Measurements from ENCODE around the gene ARHGEF17. TPM values are rescaled to one million over a fixed set of nuclear protein-coding genes. Genes with fewer than 3 reads are reported as not detected.

Gene ARHGEF17, protein sequence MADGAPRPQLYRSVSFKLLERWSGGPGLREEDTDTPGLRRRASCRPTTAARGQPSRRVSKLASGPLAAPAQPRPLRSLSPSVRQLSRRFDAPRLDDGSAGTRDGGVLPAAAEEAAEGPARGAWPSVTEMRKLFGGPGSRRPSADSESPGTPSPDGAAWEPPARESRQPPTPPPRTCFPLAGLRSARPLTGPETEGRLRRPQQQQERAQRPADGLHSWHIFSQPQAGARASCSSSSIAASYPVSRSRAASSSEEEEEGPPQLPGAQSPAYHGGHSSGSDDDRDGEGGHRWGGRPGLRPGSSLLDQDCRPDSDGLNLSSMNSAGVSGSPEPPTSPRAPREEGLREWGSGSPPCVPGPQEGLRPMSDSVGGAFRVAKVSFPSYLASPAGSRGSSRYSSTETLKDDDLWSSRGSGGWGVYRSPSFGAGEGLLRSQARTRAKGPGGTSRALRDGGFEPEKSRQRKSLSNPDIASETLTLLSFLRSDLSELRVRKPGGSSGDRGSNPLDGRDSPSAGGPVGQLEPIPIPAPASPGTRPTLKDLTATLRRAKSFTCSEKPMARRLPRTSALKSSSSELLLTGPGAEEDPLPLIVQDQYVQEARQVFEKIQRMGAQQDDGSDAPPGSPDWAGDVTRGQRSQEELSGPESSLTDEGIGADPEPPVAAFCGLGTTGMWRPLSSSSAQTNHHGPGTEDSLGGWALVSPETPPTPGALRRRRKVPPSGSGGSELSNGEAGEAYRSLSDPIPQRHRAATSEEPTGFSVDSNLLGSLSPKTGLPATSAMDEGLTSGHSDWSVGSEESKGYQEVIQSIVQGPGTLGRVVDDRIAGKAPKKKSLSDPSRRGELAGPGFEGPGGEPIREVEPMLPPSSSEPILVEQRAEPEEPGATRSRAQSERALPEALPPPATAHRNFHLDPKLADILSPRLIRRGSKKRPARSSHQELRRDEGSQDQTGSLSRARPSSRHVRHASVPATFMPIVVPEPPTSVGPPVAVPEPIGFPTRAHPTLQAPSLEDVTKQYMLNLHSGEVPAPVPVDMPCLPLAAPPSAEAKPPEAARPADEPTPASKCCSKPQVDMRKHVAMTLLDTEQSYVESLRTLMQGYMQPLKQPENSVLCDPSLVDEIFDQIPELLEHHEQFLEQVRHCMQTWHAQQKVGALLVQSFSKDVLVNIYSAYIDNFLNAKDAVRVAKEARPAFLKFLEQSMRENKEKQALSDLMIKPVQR (N-terminal part only)
- total RNA-seq (23.8 TPM), polyA plus RNA-seq (ENCODE audit: insufficient read depth in 1 of 8, insufficient read length in 8 of 8, low replicate concordance in 1 of 8) (10 to 100 TPM; 39.1 to 64.4 (median 50.8) TPM)
- long read RNA-seq, donor 1, partial matches to known transcripts: 0 of 1 reads
- long read RNA-seq, donor 1, other reads (novel, unspliced or antisense): 0 of 1 reads
- long read RNA-seq, donor 2: 0 reads
- long read RNA-seq, donor 3, full-length matches to known transcripts: 3 of 14 reads
- long read RNA-seq, donor 3, partial matches to known transcripts: 11 of 14 reads
- long read RNA-seq, donor 3, other reads (novel, unspliced or antisense): 0 of 14 reads
- long read RNA-seq, donor 4, full-length matches to known transcripts: 3 of 3 reads
- long read RNA-seq, donor 4, partial matches to known transcripts: 0 of 3 reads
- long read RNA-seq, donor 4, other reads (novel, unspliced or antisense): 0 of 3 reads
- long read RNA-seq, donor 5, full-length matches to known transcripts: 4 of 9 reads
- long read RNA-seq, donor 5, partial matches to known transcripts: 5 of 9 reads
- long read RNA-seq, donor 5, other reads (novel, unspliced or antisense): 0 of 9 reads
- long read RNA-seq, donor 6, full-length matches to known transcripts: 8 of 13 reads
- long read RNA-seq, donor 6, partial matches to known transcripts: 5 of 13 reads
- long read RNA-seq, donor 6, other reads (novel, unspliced or antisense): 0 of 13 reads
- long read RNA-seq, donor 7, full-length matches to known transcripts: 1 of 14 reads
- long read RNA-seq, donor 7, partial matches to known transcripts: 13 of 14 reads
- long read RNA-seq, donor 7, other reads (novel, unspliced or antisense): 0 of 14 reads
- long read RNA-seq, donor 8: 0 reads
- long read RNA-seq, donor 9, partial matches to known transcripts: 0 of 1 reads
- long read RNA-seq, donor 9, other reads (novel, unspliced or antisense): 0 of 1 reads
- long read RNA-seq, donor 10, full-length matches to known transcripts: 3 of 21 reads
- long read RNA-seq, donor 10, partial matches to known transcripts: 18 of 21 reads
- long read RNA-seq, donor 10, other reads (novel, unspliced or antisense): 0 of 21 reads
- long read RNA-seq, donor 11, partial matches to known transcripts: 0 of 2 reads
- long read RNA-seq, donor 11, other reads (novel, unspliced or antisense): 0 of 2 reads

DNA sequence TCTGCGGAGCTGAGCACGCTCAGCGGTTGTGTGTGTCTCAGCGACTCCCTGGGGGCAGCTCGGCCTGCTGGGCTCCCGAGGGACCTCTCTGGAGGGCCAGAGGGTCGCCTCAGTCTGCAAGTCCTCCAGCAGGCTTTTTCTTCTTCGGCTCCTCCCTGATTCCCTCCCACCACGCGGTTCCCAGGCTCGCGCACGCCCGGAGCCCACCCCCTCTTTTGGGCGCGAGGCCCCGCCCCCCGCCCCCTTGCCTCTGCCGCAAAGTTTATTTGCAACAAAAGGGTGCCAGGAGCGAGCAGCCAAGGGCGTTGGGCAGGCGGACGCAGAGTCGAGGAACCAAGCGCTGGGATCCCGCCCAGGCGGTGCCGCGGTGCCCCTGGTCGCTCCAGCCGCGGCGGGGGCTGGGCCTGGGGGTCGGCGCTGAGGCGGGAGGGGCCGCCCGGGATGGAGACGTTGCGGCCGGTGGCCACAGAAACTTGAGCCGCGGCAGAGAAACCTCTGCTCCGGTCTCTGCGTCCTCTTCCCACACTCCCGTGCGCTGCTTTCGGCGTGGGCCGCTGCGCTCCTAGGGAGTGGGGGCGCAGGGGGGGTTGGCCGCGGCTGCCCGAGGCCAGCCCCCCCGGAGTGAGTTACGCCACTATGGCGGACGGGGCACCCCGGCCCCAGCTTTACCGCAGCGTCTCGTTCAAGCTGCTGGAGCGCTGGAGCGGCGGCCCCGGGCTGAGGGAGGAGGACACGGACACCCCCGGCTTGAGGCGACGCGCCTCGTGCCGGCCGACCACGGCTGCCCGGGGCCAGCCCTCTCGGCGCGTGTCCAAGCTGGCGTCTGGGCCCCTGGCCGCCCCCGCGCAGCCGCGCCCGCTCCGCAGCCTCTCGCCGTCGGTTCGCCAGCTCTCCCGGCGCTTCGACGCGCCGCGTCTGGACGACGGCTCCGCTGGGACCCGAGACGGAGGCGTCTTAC, at the start of gene ARHGEF17:
TSS of gene ARHGEF17 (plus strand) at position 274 of the 958 bp plus-strand sequence. CDS start at position 637, 363 bp downstream.
- WGBS (ENCODE audit: insufficient coverage): under 1% methylated on average over 104 of the region's 105 CpGs
- DNase-seq: peak; percentile 95
- Histone ChIP-seq H3K9me3 (replicated peaks; ENCODE audit: control insufficient read depth, low read depth, low read length) (no peaks in the 10 kb centered on the region), H3K27me3 (ENCODE audit: control insufficient read depth, insufficient read depth, low read length) (no peaks in the 10 kb centered on the region), H3K36me3 (ENCODE audit: control insufficient read depth, insufficient read depth, low read length) (peaks cover 24% of the 10 kb centered on the region), H3K4me3 (ENCODE audit: low read length) (peak within 1 kb of the TSS; percentile 87), H3K4me1 (ENCODE audit: control insufficient read depth, insufficient read depth, low read length) (peaks cover 49% of the 10 kb centered on the region), H3K27ac (ENCODE audit: low read length) (peak within 1 kb of the TSS; percentile 98)

DNA sequence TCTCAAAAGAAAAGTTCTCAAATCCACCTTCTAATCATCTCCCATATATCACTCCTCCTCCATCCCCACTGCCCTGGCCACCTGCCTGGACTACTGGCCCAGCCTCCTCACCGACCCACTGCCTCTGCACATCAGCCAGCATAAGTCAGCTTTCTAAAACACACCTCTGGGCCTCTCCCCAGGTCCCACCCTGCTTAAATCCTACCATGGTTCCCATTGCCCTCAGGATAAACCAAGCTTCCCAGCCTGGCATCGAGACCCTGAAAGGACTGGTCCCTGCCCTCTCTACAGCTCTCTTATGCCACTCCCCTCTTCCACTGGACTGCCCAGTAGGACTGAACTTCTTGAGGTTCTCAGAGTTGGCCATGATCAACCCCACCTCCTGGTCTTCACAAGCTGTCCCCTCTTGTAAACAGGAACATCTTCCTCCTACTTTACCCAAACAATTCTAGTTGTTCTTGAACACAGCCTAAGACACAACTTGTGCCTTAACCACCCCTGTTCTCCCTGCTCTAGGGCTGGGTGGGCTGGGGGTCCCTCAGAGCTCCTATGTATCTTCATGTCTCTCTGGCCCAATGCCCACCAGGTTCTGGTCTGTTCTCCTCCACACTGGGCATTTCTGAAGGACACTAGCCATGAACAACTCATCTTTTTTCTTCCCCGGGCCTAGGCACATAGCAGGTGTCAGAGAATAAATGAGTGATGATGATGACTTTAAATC, 48.5 kb upstream of the ARHGEF17 start:
- DNase-seq: no peak
- no peaks in the 10 kb centered on the region for H3K36me3 ChIP-seq (ENCODE audit: control insufficient read depth, insufficient read depth, low read length)
- H3K9me3 ChIP-seq (replicated peaks; ENCODE audit: control insufficient read depth, low read depth, low read length): no peaks in the 10 kb centered on the region
- WGBS (ENCODE audit: insufficient coverage): 72% methylated on average over 2 of the region's 3 CpGs
- no peak overlapping the region for H3K4me3 ChIP-seq (ENCODE audit: low read length)
- no peak overlapping the region for H3K27ac ChIP-seq (ENCODE audit: low read length)
- peaks cover 20% of the 10 kb centered on the region for H3K4me1 ChIP-seq (ENCODE audit: control insufficient read depth, insufficient read depth, low read length)
- peaks cover 5% of the 10 kb centered on the region for H3K27me3 ChIP-seq (ENCODE audit: control insufficient read depth, insufficient read depth, low read length)

DNA sequence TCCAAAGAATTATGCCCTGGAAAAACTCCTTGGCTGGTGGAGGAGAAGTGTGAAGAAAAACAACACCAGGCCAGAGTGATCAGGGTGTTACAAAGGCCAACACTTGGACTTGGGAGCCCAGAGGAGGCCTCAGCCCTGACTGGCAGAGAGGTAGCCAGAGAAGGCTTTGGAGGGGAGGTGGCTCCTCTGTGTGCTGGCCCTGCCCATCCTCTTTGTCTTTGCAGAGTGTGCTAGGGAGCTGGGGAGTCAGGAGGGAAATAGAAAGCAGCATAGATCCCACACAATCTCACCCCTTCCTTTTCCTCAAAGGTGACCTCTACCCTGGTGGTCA, 48.0 kb upstream of the ARHGEF17 start:
- Histone ChIP-seq H3K27ac (ENCODE audit: low read length) (no peak overlapping the region), H3K9me3 (replicated peaks; ENCODE audit: control insufficient read depth, low read depth, low read length) (no peaks in the 10 kb centered on the region)

DNA sequence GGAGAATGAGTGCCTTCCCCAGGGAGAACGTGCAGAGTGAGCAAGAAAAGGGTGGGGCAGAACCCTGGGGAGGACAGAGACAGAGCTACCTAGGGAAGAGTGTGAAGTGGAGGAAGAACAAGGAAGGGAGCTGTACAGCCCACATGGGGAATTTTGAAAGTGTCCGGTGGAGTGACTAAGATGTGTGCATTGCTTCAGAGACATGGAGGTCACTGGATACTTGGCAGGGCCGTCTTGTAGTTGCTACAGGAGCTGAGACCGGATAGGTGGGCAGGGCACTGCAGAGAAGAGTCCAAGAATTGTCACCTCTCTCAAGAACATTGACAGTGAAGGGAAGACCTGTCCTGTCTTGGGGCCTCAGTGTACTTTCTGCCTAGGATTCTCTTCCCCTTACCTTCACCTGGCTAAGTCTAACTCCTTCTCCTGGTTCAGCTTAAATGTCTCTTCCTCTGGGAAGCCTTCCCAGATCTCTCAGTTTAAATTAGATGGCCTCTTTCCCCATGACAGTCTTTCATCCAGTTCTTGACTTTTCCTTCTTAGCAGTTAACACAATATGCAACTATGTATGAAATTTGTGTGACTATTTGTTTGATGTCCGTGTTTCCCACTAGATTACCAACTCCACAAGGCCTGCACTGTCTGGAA, 45.1 kb upstream of the ARHGEF17 start:
- H3K27ac ChIP-seq (ENCODE audit: low read length): no peak overlapping the region
- H3K4me3 ChIP-seq (ENCODE audit: low read length): no peak overlapping the region
- WGBS (ENCODE audit: insufficient coverage): 70% methylated on average over 4 of the region's 5 CpGs
- peaks cover 41% of the 10 kb centered on the region for H3K4me1 ChIP-seq (ENCODE audit: control insufficient read depth, insufficient read depth, low read length)
- no peaks in the 10 kb centered on the region for H3K36me3 ChIP-seq (ENCODE audit: control insufficient read depth, insufficient read depth, low read length)
- H3K9me3 ChIP-seq (replicated peaks; ENCODE audit: control insufficient read depth, low read depth, low read length): no peaks in the 10 kb centered on the region
- peaks cover 11% of the 10 kb centered on the region for H3K27me3 ChIP-seq (ENCODE audit: control insufficient read depth, insufficient read depth, low read length)
- DNase-seq: no peak

More for the DNA sequence above, 48.0 kb upstream of the ARHGEF17 start:
- Histone ChIP-seq H3K4me3 (ENCODE audit: low read length) (no peak overlapping the region), H3K36me3 (ENCODE audit: control insufficient read depth, insufficient read depth, low read length) (no peaks in the 10 kb centered on the region), H3K4me1 (ENCODE audit: control insufficient read depth, insufficient read depth, low read length) (peaks cover 21% of the 10 kb centered on the region), H3K27me3 (ENCODE audit: control insufficient read depth, insufficient read depth, low read length) (peaks cover 11% of the 10 kb centered on the region)
- no peak for DNase-seq

DNA sequence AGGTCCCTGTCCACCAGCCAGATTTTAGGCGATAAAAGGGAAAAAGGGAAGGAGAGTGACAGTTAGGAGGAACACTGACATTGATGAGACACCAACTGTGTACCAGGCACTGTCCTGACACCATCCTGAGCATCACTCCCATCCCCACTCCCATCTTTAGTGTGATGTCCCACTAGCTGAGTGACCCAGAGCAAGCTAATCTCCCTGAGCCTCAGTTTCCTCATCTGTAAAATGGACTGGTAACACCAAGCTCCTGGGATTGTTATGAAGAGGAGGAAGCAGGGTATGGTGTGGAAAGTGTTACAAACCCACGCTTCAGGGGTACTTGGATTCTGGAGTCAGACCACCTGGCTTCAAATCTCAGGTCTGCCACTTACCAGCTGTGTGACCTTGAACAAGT, 44.4 kb upstream of the ARHGEF17 start:
- no peak overlapping the region for H3K4me3 ChIP-seq (ENCODE audit: low read length)
- no peak for DNase-seq
- no CpG with 5 or more reads among the region's 2 CpGs for WGBS (ENCODE audit: insufficient coverage)

DNA sequence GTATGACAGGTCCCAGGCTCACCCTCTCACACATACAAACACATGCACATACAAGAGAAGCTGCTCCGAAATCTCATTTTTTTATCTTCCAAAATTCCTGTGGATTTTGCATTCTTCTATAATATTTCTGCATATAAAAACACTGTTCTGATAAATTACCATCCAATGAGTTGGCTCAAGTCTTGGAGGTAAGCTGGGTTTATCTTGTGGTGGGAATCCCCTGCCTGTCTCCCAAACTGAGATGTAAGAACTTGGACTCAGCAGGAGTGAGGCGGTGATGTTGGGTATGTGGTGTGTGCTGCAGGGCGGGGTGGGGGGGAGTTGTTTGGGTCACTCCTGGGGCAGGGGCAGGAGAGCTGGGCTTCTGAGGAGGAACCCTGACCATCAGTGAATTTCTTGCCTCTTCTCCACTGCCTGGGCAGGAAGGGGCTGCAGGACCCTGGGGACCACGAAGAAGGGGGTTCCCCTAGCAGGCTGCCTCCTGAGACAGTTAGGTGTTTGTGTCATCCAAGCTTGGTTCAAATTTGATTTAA, 42.7 kb upstream of the ARHGEF17 start:
- Histone ChIP-seq H3K9me3 (replicated peaks; ENCODE audit: control insufficient read depth, low read depth, low read length) (no peaks in the 10 kb centered on the region), H3K36me3 (ENCODE audit: control insufficient read depth, insufficient read depth, low read length) (no peaks in the 10 kb centered on the region), H3K4me1 (ENCODE audit: control insufficient read depth, insufficient read depth, low read length) (peaks cover 40% of the 10 kb centered on the region), H3K4me3 (ENCODE audit: low read length) (no peak overlapping the region), H3K27ac (ENCODE audit: low read length) (peak overlapping the region; percentile 52), H3K27me3 (ENCODE audit: control insufficient read depth, insufficient read depth, low read length) (peaks cover 11% of the 10 kb centered on the region)
- WGBS (ENCODE audit: insufficient coverage): 72% methylated on average over 2 of the region's 4 CpGs
- no peak for DNase-seq

More for the DNA sequence above, 44.4 kb upstream of the ARHGEF17 start:
- H3K27ac ChIP-seq (ENCODE audit: low read length): no peak overlapping the region
- H3K27me3 ChIP-seq (ENCODE audit: control insufficient read depth, insufficient read depth, low read length): peaks cover 11% of the 10 kb centered on the region
- H3K4me1 ChIP-seq (ENCODE audit: control insufficient read depth, insufficient read depth, low read length): peaks cover 36% of the 10 kb centered on the region
- no peaks in the 10 kb centered on the region for H3K9me3 ChIP-seq (replicated peaks; ENCODE audit: control insufficient read depth, low read depth, low read length)
- no peaks in the 10 kb centered on the region for H3K36me3 ChIP-seq (ENCODE audit: control insufficient read depth, insufficient read depth, low read length)
